Measurements from ENCODE around the gene RAB3IP.
"Not testable (repeated sequence)": the region's sequence is repeated elsewhere in the genome, so short reads cannot be mapped to it uniquely, and the experiment has no call there.

The RAB3IP gene

GRCh38 chr12:69837657-69838415 lies 99.2 kb downstream of the RAB3IP start:
- H3K27ac ChIP-seq (ENCODE audit: low read length): no peak overlapping the region
- H3K4me1 ChIP-seq (ENCODE audit: insufficient read depth, low read length): no peaks in the 10 kb centered on the region
- no peaks in the 10 kb centered on the region for H3K27me3 ChIP-seq (ENCODE audit: insufficient read depth, low read length)
- H3K9ac ChIP-seq (ENCODE audit: low read depth, low read length): no peak overlapping the region
- H3K36me3 ChIP-seq (ENCODE audit: insufficient read depth, low read depth, low read length): no peaks in the 10 kb centered on the region
- no peak overlapping the region for H3K4me3 ChIP-seq (ENCODE audit: low read length)
- no peaks in the 10 kb centered on the region for H3K9me3 ChIP-seq (ENCODE audit: insufficient read depth, low read depth, low read length)

GRCh38 chr12:69840727-69841126 lies 102.1 kb downstream of the RAB3IP start:
- no peak overlapping the region for H3K9ac ChIP-seq (ENCODE audit: low read depth, low read length)
- no peak overlapping the region for H3K27ac ChIP-seq (ENCODE audit: low read length)
- H3K9me3 ChIP-seq (ENCODE audit: insufficient read depth, low read depth, low read length): no peaks in the 10 kb centered on the region
- H3K27me3 ChIP-seq (ENCODE audit: insufficient read depth, low read length): no peaks in the 10 kb centered on the region
- H3K4me1 ChIP-seq (ENCODE audit: insufficient read depth, low read length): no peaks in the 10 kb centered on the region
- no peak overlapping the region for H3K4me3 ChIP-seq (ENCODE audit: low read length)
- H3K36me3 ChIP-seq (ENCODE audit: insufficient read depth, low read depth, low read length): no peaks in the 10 kb centered on the region

GRCh38 chr12:69843608-69844007 lies 104.9 kb downstream of the RAB3IP start:
- Histone ChIP-seq H3K9me3 (ENCODE audit: insufficient read depth, low read depth, low read length) (no peaks in the 10 kb centered on the region), H3K4me1 (ENCODE audit: insufficient read depth, low read length) (no peaks in the 10 kb centered on the region; the same call in 1 of the 2 replicates), H3K27me3 (ENCODE audit: insufficient read depth, low read length) (no peaks in the 10 kb centered on the region), H3K36me3 (ENCODE audit: insufficient read depth, low read depth, low read length) (no peaks in the 10 kb centered on the region), H3K9ac (ENCODE audit: low read depth, low read length) (no peak overlapping the region), H3K4me3 (ENCODE audit: low read length) (no peak overlapping the region), H3K27ac (ENCODE audit: low read length) (no peak overlapping the region)

GRCh38 chr12:69844416-69844815 lies 105.8 kb downstream of the RAB3IP start:
- Histone ChIP-seq H3K9ac (ENCODE audit: low read depth, low read length) (no peak overlapping the region), H3K27ac (ENCODE audit: low read length) (no peak overlapping the region), H3K4me1 (ENCODE audit: insufficient read depth, low read length) (no peaks in the 10 kb centered on the region; the same call in 1 of the 2 replicates), H3K4me3 (ENCODE audit: low read length) (no peak overlapping the region), H3K36me3 (ENCODE audit: insufficient read depth, low read depth, low read length) (no peaks in the 10 kb centered on the region), H3K9me3 (ENCODE audit: insufficient read depth, low read depth, low read length) (no peaks in the 10 kb centered on the region), H3K27me3 (ENCODE audit: insufficient read depth, low read length) (no peaks in the 10 kb centered on the region)

- Histone ChIP-seq H3K9me3 (ENCODE audit: insufficient read depth, low read depth, low read length) (no peaks in the 10 kb centered on the region), H3K4me3 (ENCODE audit: low read length) (no peak overlapping the region), H3K9ac (ENCODE audit: low read depth, low read length) (no peak overlapping the region), H3K4me1 (ENCODE audit: insufficient read depth, low read length) (no peaks in the 10 kb centered on the region; the same call in 1 of the 2 replicates), H3K27me3 (ENCODE audit: insufficient read depth, low read length) (no peaks in the 10 kb centered on the region), H3K27ac (ENCODE audit: low read length) (no peak overlapping the region), H3K36me3 (ENCODE audit: insufficient read depth, low read depth, low read length) (no peaks in the 10 kb centered on the region)
Observed at GRCh38 chr12:69844836-69845235, 106.2 kb downstream of the RAB3IP start.

GRCh38 chr12:69846976-69847375 lies 108.3 kb downstream of the RAB3IP start:
- H3K9ac ChIP-seq (ENCODE audit: low read depth, low read length): no peak overlapping the region
- no peaks in the 10 kb centered on the region for H3K27me3 ChIP-seq (ENCODE audit: insufficient read depth, low read length)
- H3K27ac ChIP-seq (ENCODE audit: low read length): no peak overlapping the region
- H3K36me3 ChIP-seq (ENCODE audit: insufficient read depth, low read depth, low read length): no peaks in the 10 kb centered on the region
- H3K4me3 ChIP-seq (ENCODE audit: low read length): no peak overlapping the region
- no peaks in the 10 kb centered on the region for H3K9me3 ChIP-seq (ENCODE audit: insufficient read depth, low read depth, low read length)
- no peaks in the 10 kb centered on the region; the same call in 1 of the 2 replicates for H3K4me1 ChIP-seq (ENCODE audit: insufficient read depth, low read length)

GRCh38 chr12:69851976-69852375 lies 113.3 kb downstream of the RAB3IP start:
- no peaks in the 10 kb centered on the region; the same call in 1 of the 2 replicates for H3K4me1 ChIP-seq (ENCODE audit: insufficient read depth, low read length)
- no peak overlapping the region for H3K9ac ChIP-seq (ENCODE audit: low read depth, low read length)
- no peak overlapping the region for H3K27ac ChIP-seq (ENCODE audit: low read length)
- no peak overlapping the region for H3K4me3 ChIP-seq (ENCODE audit: low read length)
- H3K27me3 ChIP-seq (ENCODE audit: insufficient read depth, low read length): no peaks in the 10 kb centered on the region
- no peaks in the 10 kb centered on the region for H3K36me3 ChIP-seq (ENCODE audit: insufficient read depth, low read depth, low read length)
- peaks cover 6% of the 10 kb centered on the region; the same call in 1 of the 2 replicates for H3K9me3 ChIP-seq (ENCODE audit: insufficient read depth, low read depth, low read length)

- H3K4me3 ChIP-seq (ENCODE audit: low read length); H3K4me1 ChIP-seq (ENCODE audit: insufficient read depth, low read length); H3K27ac ChIP-seq (ENCODE audit: low read length); H3K27me3 ChIP-seq (ENCODE audit: insufficient read depth, low read length); H3K9me3 ChIP-seq (ENCODE audit: insufficient read depth, low read depth, low read length); H3K9ac ChIP-seq (ENCODE audit: low read depth, low read length); H3K36me3 ChIP-seq (ENCODE audit: insufficient read depth, low read depth, low read length): not testable (repeated sequence)
Observed at GRCh38 chr12:69853176-69853961, 114.7 kb downstream of the RAB3IP start.

- Histone ChIP-seq H3K36me3 (ENCODE audit: insufficient read depth, low read depth, low read length) (no peaks in the 10 kb centered on the region), H3K4me1 (ENCODE audit: insufficient read depth, low read length) (no peaks in the 10 kb centered on the region), H3K9me3 (ENCODE audit: insufficient read depth, low read depth, low read length) (no peaks in the 10 kb centered on the region), H3K27ac (ENCODE audit: low read length) (no peak overlapping the region), H3K4me3 (ENCODE audit: low read length) (no peak overlapping the region), H3K9ac (ENCODE audit: low read depth, low read length) (no peak overlapping the region), H3K27me3 (ENCODE audit: insufficient read depth, low read length) (no peaks in the 10 kb centered on the region)
Observed at GRCh38 chr12:69866698-69867097, 128.0 kb downstream of the RAB3IP start.

GRCh38 chr12:69868695-69869094 lies 130.0 kb downstream of the RAB3IP start:
- Histone ChIP-seq H3K4me1 (ENCODE audit: insufficient read depth, low read length) (no peaks in the 10 kb centered on the region), H3K27me3 (ENCODE audit: insufficient read depth, low read length) (no peaks in the 10 kb centered on the region), H3K9me3 (ENCODE audit: insufficient read depth, low read depth, low read length) (no peaks in the 10 kb centered on the region), H3K27ac (ENCODE audit: low read length) (no peak overlapping the region), H3K4me3 (ENCODE audit: low read length) (no peak overlapping the region), H3K9ac (ENCODE audit: low read depth, low read length) (no peak overlapping the region), H3K36me3 (ENCODE audit: insufficient read depth, low read depth, low read length) (no peaks in the 10 kb centered on the region)

GRCh38 chr12:69872804-69873203 lies 134.1 kb downstream of the RAB3IP start:
- Histone ChIP-seq H3K4me3 (ENCODE audit: low read length) (no peak overlapping the region), H3K4me1 (ENCODE audit: insufficient read depth, low read length) (no peaks in the 10 kb centered on the region; the same call in 1 of the 2 replicates), H3K36me3 (ENCODE audit: insufficient read depth, low read depth, low read length) (no peaks in the 10 kb centered on the region), H3K27ac (ENCODE audit: low read length) (no peak overlapping the region), H3K9ac (ENCODE audit: low read depth, low read length) (no peak overlapping the region), H3K9me3 (ENCODE audit: insufficient read depth, low read depth, low read length) (no peaks in the 10 kb centered on the region), H3K27me3 (ENCODE audit: insufficient read depth, low read length) (no peaks in the 10 kb centered on the region)

Data from iPS-20b (cell line).